GM23338 (cell line): ENCODE measurements around the gene DIO1.

Experiments used
- EZH2 ChIP-seq: fragments of 200-600 bp; sonication (generic); IDR thresholded peaks from one replicate; pipeline ENCODE4 v1.8.0; 2017; ENCODE audit warnings: antibody characterized with exemption, mild to moderate bottlenecking, low read depth; ENCODE audit not compliant: unreplicated experiment
- TF ChIP-seq, protein P1 (sequence below), 2 experiments: fragments of 200-600 bp in 1 of 2; sonication (generic) in 1 of 2; conservative IDR thresholded peaks; 2 replicates each; pipeline versions ENCODE4 v1.5.1 to v1.6.1; 2016 to 2017; ENCODE audit warnings: antibody characterized with exemption in 2 of 2, low read depth in 2 of 2, mild to moderate bottlenecking in 2 of 2, moderate library complexity in 1 of 2
- TF ChIP-seq, protein P2 (sequence below): IDR thresholded peaks from one replicate; pipeline ENCODE4 v1.6.1; 2018; ENCODE audit warnings: antibody characterized with exemption; ENCODE audit not compliant: unreplicated experiment

DNA sequence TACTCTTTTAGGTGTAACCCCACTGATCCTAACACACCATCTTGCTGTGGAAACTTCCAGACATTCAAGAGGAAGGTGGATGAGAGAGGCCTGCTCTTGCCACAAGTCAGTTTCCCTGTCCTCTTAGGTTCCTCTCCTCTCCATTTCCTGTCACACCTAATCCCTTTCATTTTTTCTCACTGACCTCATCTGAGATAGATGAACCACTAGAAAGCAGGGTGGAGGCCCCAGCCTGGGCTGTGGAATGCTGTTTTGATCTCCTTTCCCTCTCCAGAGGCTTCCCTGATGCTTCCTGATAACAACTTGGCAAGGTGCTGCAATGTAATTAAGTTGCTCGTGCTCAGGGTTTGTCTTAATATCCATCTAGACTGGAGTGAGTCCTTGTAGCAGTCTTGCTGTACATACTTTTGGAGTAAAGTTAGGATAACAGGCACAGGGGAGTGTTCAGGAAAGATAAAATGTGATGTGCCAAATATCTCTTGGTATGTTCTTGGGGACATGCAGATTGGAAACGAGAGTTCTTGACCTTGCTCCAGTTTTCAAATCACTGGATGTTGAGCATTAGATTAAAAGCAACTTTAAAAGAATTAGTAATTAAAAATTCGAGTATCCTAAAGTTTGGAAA lies 63.3 kb downstream of the DIO1 start:
- TF ChIP-seq, protein P1, sequence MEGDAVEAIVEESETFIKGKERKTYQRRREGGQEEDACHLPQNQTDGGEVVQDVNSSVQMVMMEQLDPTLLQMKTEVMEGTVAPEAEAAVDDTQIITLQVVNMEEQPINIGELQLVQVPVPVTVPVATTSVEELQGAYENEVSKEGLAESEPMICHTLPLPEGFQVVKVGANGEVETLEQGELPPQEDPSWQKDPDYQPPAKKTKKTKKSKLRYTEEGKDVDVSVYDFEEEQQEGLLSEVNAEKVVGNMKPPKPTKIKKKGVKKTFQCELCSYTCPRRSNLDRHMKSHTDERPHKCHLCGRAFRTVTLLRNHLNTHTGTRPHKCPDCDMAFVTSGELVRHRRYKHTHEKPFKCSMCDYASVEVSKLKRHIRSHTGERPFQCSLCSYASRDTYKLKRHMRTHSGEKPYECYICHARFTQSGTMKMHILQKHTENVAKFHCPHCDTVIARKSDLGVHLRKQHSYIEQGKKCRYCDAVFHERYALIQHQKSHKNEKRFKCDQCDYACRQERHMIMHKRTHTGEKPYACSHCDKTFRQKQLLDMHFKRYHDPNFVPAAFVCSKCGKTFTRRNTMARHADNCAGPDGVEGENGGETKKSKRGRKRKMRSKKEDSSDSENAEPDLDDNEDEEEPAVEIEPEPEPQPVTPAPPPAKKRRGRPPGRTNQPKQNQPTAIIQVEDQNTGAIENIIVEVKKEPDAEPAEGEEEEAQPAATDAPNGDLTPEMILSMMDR (conservative IDR thresholded peaks at IDR 0.05; ENCODE audit: low read depth in 2 of 2): no peak
- TF ChIP-seq, protein P2, sequence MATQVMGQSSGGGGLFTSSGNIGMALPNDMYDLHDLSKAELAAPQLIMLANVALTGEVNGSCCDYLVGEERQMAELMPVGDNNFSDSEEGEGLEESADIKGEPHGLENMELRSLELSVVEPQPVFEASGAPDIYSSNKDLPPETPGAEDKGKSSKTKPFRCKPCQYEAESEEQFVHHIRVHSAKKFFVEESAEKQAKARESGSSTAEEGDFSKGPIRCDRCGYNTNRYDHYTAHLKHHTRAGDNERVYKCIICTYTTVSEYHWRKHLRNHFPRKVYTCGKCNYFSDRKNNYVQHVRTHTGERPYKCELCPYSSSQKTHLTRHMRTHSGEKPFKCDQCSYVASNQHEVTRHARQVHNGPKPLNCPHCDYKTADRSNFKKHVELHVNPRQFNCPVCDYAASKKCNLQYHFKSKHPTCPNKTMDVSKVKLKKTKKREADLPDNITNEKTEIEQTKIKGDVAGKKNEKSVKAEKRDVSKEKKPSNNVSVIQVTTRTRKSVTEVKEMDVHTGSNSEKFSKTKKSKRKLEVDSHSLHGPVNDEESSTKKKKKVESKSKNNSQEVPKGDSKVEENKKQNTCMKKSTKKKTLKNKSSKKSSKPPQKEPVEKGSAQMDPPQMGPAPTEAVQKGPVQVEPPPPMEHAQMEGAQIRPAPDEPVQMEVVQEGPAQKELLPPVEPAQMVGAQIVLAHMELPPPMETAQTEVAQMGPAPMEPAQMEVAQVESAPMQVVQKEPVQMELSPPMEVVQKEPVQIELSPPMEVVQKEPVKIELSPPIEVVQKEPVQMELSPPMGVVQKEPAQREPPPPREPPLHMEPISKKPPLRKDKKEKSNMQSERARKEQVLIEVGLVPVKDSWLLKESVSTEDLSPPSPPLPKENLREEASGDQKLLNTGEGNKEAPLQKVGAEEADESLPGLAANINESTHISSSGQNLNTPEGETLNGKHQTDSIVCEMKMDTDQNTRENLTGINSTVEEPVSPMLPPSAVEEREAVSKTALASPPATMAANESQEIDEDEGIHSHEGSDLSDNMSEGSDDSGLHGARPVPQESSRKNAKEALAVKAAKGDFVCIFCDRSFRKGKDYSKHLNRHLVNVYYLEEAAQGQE: no peak
- no peak for TF ChIP-seq EZH2
